ENCODE data around the gene LIX1.
"Not testable (repeated sequence)": the region's sequence is repeated elsewhere in the genome, so short reads cannot be mapped to it uniquely, and the experiment has no call there.

Gene LIX1

DNA sequence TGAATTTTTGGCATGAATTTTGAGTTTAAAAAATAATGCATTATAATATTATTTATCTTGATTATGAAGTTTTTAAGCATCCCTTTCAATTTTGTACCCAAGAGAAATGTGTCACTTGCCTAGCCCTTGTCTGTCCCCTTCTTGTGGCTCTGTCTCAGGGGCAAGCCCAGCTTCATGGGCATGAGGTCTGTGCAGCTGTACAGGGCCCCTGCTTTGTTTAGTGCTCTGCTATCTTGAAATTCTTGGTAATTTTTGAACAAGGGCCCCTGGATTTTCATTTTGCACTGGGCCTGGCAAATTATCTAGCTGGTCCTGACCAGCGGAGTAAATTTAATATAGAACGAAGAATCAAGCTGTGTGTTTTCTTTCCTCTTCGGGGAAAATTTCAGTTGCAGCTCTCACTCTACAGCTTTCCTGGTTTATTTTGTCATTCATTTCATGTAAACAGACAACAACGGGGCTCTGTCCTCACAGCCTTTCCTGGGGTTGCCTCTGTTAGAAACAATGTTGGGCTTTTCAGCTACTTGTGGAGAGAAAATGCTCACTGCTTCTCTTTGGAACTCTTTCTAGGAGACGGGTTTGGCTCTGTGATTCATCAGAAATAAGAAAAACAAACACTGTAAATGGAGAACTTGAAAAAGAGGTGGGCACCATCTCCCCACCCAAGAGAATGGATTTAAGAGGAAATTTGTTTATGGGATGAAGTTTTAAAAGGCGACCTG lies 41.1 kb downstream of the LIX1 start:
- DNase-seq (ENCODE audit: low read depth), result no peak

DNA sequence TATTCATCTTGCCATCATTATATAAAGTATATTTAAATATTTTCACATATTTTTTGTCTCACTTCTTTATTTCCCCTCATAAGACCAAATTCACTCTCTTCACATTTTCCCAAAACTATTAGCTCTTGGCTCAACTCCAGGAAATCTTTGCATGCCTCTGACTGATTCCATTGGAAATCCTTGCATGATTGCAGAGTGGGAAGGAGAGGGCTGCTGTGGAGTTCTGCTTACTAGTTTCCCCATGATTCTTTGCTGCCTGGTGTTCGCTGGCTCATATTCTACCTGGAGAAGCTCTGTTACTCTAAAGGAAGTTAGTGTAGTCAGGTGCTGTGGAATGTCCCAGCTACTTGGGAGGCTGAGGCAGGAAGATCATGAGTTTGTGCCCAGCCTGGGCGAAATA lies 41.9 kb downstream of the LIX1 start:
- no peak for DNase-seq (ENCODE audit: low read depth)

DNA sequence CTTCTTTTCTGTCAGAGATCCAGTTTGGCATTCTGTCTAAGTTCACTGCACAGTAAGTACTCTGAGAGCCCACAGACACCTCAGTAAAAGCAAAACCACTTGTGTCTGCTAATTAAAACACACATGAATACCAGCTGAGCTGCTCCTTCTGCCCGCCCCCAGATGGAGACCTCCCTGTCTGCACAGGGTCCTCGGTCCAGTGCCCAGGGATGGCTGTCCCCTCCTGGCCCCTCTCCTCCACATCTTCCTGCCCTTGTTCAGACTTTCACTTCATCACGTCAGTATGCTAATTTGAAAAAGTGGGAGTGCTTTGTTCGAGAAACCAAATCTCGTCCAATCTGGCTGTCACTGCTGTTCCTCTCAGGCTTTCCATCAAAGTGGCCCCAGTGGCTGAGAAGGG lies 43.5 kb downstream of the LIX1 start:
- DNase-seq (ENCODE audit: low read depth), result no peak

GRCh38 chr5:97097326-97098230 lies 44.8 kb downstream of the LIX1 start:
- no peak for DNase-seq (ENCODE audit: low read depth)

GRCh38 chr5:97096846-97097245 lies 45.6 kb downstream of the LIX1 start:
- DNase-seq (ENCODE audit: low read depth), result no peak

- DNase-seq (ENCODE audit: low read depth), result no peak
Observed at GRCh38 chr5:97096191-97096590, 46.2 kb downstream of the LIX1 start.

DNA sequence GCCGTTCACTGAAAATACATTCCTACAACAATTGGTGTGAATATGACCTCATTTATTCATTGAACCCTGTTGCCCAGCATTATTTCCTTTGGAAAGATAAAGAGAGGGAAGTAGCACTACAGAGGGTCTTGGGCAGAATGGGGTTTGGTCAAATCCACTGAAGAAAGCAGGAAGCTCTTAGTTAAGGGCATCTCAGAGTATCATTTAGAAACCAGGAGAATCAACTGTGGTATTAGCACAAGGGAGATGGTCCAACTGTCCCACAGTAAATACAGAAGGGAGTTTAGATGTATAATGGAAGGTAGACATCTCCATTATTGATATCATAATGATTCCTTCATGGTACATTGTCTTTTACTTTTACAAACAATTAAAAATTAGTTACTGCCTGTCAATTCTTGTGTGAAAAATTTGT lies 47.1 kb downstream of the LIX1 start:
- DNase-seq (ENCODE audit: low read depth), result no peak

DNA sequence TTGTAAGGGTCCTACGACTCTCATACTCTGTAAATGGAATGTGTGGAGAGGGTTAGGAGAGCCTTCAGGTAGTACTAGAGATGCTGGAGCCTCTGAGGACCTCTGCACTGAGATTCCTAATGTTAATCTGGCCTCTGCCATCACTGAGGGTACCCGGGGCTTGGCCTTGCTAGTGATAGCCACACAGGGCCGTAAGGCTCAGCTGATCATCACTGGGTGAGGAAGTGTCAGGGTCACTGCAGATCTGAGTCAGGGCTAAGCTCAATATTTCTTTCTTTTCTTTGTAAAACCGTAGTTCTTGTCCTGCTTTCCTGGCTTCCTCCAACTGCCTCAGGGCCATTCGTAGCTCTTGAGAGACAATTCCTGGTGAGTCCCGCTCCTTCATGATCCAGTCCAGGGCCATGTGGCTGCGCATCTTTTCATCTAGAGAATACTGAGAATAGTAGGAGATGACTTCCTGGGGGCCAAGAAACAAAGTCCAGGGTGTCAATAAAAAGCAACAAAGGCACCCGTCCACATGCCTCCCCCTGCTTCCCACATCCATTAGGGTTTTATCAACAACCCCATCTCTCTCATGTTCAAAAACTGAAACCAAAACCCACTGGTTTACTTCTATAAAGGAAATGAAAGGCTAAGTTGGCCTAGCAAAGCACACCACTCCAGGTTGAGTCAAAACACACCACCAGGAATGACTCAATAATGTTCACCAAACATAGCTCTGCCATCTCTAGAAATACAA lies 47.7 kb downstream of the LIX1 start:
- no peak for DNase-seq (ENCODE audit: low read depth)

DNA sequence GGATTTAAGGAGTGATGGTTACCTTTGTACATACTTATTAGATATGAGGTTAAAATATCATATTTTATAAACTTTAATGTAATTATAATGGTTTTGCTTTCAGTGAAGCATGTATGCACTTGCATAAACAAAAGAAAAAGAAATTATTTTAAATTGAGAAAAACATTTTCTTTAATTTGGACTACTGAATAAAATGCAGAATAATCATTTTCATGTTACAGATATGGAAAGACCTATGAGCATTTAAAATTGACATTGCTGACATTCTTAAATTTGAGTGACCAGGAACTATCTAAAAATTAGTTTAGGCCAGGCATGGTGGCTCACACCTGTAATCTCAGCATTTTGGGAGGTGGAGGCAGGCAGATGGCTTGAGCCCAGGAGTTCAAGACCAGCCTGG lies 49.2 kb downstream of the LIX1 start:
- DNase-seq (ENCODE audit: low read depth), result no peak

GRCh38 chr5:97090944-97091343 lies 51.5 kb downstream of the LIX1 start:
- DNase-seq (ENCODE audit: low read depth), result no peak

GRCh38 chr5:97089149-97089801 lies 53.1 kb downstream of the LIX1 start:
- DNase-seq (ENCODE audit: low read depth), result no peak

GRCh38 chr5:97088774-97089148 lies 53.6 kb downstream of the LIX1 start:
- DNase-seq (ENCODE audit: low read depth), result no peak

- DNase-seq (ENCODE audit: low read depth), result no peak
Observed at GRCh38 chr5:97087138-97087537, 55.3 kb downstream of the LIX1 start.

GRCh38 chr5:97085459-97086181 lies 56.8 kb downstream of the LIX1 start:
- no peak for DNase-seq (ENCODE audit: low read depth)

GRCh38 chr5:97084782-97085458 lies 57.5 kb downstream of the LIX1 start:
- DNase-seq (ENCODE audit: low read depth), result not testable (repeated sequence)

GRCh38 chr5:97078958-97079743 lies 63.3 kb downstream of the LIX1 start:
- DNase-seq (ENCODE audit: low read depth), result no peak

GRCh38 chr5:97077246-97077645 lies 65.2 kb downstream of the LIX1 start:
- DNase-seq (ENCODE audit: low read depth), result no peak

DNA sequence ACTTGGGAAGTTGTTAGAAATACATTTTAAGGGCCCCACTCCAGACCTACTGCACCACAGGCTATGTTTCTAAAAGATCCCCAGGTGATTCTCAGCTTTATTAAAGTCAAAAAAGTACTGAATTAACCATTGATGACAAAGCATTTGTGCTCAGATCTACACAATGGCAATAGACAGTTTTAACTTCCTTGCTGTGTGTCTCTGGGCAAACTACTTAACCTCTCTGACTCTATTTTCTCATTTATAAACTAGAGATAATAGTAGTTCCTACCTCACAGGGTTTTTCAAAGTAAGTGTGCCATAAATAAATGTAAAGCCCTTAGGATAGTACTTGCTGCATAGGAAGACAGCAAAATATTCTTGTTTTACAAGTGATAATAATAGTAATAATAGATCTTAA lies 66.3 kb downstream of the LIX1 start:
- DNase-seq (ENCODE audit: low read depth), result no peak

- DNase-seq (ENCODE audit: low read depth), result no peak
Observed at GRCh38 chr5:97075649-97076048, 66.8 kb downstream of the LIX1 start.

GRCh38 chr5:97074859-97075489 lies 67.4 kb downstream of the LIX1 start:
- no peak for DNase-seq (ENCODE audit: low read depth)

Measured in HS-27A (cell line).